H1 (cell line): ENCODE data around the gene CAPN11. TPM values are rescaled to one million over a fixed set of nuclear protein-coding genes. Genes with fewer than 3 reads are reported as not detected.

ENCODE experiments used
- CTCF ChIA-PET: fragments of 300-600 bp; sonication (Branson Sonifier 250); formaldehyde crosslinking; loops from one replicate; lab custom pipeline; 2021; ENCODE audit not compliant: partially characterized antibody; lab: Charles Lee
- POLR2A ChIA-PET: fragments of 300-600 bp; sonication (Branson Sonifier 250); formaldehyde crosslinking; loops from one replicate; lab custom pipeline; 2021; ENCODE audit warnings: inconsistent platforms; ENCODE audit not compliant: partially characterized antibody; lab: Charles Lee
- DNase-seq, 2 experiments: peaks; one replicate each; pipeline versions ENCODE4 v3.0.0 to v3.0.0-alpha.2; 2010 to 2022; ENCODE audit warnings: low spot score in 2 of 2, low read depth in 1 of 2, mixed read lengths in 1 of 2
- FAIRE-seq: peaks from 2 replicates; lab custom pipeline; 2011; peaks lifted over from hg19 to GRCh38; lab: Jason Lieb, UNC
- H2AFZ ChIP-seq: 2 replicates; pipeline ENCODE4 v1.8.1; 2012; ENCODE audit warnings: low read length, inconsistent platforms
- H2AK5ac ChIP-seq: 2 replicates; pipeline ENCODE4 v1.6.1; 2013; ENCODE audit warnings: low read depth, low read length
- H2BK120ac ChIP-seq: replicated peaks from 2 replicates; pipeline ENCODE3; 2013; ENCODE audit warnings: low read depth, low read length, inconsistent platforms
- H2BK12ac ChIP-seq: 2 replicates; pipeline ENCODE4 v1.6.1; 2013; ENCODE audit warnings: low read depth, low read length
- H2BK15ac ChIP-seq: 2 replicates; pipeline ENCODE4 v1.6.1; 2013; ENCODE audit warnings: low read length
- H2BK20ac ChIP-seq: 2 replicates; pipeline ENCODE4 v1.6.1; 2013; ENCODE audit warnings: low read length
- H2BK5ac ChIP-seq: 2 replicates; pipeline ENCODE4 v1.6.1; 2013; ENCODE audit warnings: low read depth, low read length
- H3K14ac ChIP-seq: 2 replicates; pipeline ENCODE4 v1.6.1; 2013; ENCODE audit warnings: inconsistent platforms; ENCODE audit not compliant: insufficient read length
- H3K18ac ChIP-seq: 2 replicates; pipeline ENCODE4 v1.6.1; 2013; ENCODE audit warnings: low read length; ENCODE audit errors: extremely low read depth
- H3K23ac ChIP-seq: 2 replicates; pipeline ENCODE4 v1.6.1; 2013; ENCODE audit warnings: inconsistent platforms; ENCODE audit not compliant: insufficient read length
- H3K23me2 ChIP-seq: 2 replicates; pipeline ENCODE4 v1.6.1; 2013; ENCODE audit warnings: low read depth, low read length
- H3K27ac ChIP-seq: 2 replicates; pipeline ENCODE4 v1.6.1; 2011; ENCODE audit warnings: low read depth, low read length, inconsistent platforms
- H3K27me3 ChIP-seq, 4 experiments: replicated peaks in 1 of 4; 1 replicate in 1 of 4; 2 replicates in 3 of 4; pipeline versions ENCODE4 v1.6.1 to v1.8.1; 2011 to 2013; ENCODE audit warnings: low read length in 3 of 4, mild to moderate bottlenecking in 3 of 4, inconsistent platforms in 2 of 4, mixed read lengths in 2 of 4, moderate library complexity in 1 of 4; ENCODE audit not compliant: control insufficient read depth in 3 of 4, insufficient read depth in 3 of 4; ENCODE audit errors: extremely low read depth in 1 of 4
- H3K36me3 ChIP-seq, 4 experiments: 2 replicates each; pipeline versions ENCODE4 v1.6.1 to v1.8.1; 2011 to 2013; ENCODE audit warnings: mild to moderate bottlenecking in 4 of 4, low read length in 3 of 4, moderate library complexity in 2 of 4, control low read depth in 1 of 4, inconsistent platforms in 1 of 4; ENCODE audit not compliant: insufficient read depth in 4 of 4, control insufficient read depth in 2 of 4
- H3K4ac ChIP-seq: replicated peaks from 2 replicates; pipeline ENCODE3; 2013; ENCODE audit warnings: low read length, low read depth, mixed read lengths, inconsistent platforms; ENCODE audit not compliant: insufficient read length
- H3K4me1 ChIP-seq, 4 experiments: replicated peaks in 1 of 4; 1 replicate in 1 of 4; 2 replicates in 3 of 4; pipeline versions ENCODE4 v1.6.1 to v1.8.1; 2011 to 2013; ENCODE audit warnings: low read length in 3 of 4, inconsistent platforms in 2 of 4, mixed read lengths in 1 of 4; ENCODE audit not compliant: insufficient read depth in 4 of 4, control insufficient read depth in 3 of 4
- H3K4me2 ChIP-seq, 2 experiments: 2 replicates each; pipeline versions ENCODE4 v1.6.1 to v1.8.1; 2011 to 2013; ENCODE audit warnings: low read depth in 2 of 2, low read length in 2 of 2, control low read depth in 1 of 2, inconsistent platforms in 1 of 2, mild to moderate bottlenecking in 1 of 2; ENCODE audit not compliant: insufficient read depth in 1 of 2
- H3K4me3 ChIP-seq, 4 experiments: fragments of 200-600, 300-600 bp in 1 of 4; sonication (generic), shearing (Covaris generic), sonication (Bioruptor Twin) in 1 of 4; 2 replicates each; pipeline versions ENCODE4 v1.5.1 to v1.8.1; 2011 to 2016; ENCODE audit warnings: low read length in 4 of 4, low read depth in 3 of 4, control low read depth in 2 of 4, inconsistent platforms in 2 of 4, mild to moderate bottlenecking in 2 of 4, mixed read lengths in 1 of 4, moderate library complexity in 1 of 4; ENCODE audit not compliant: insufficient read depth in 2 of 4; ENCODE audit errors: extremely low read depth in 1 of 4
- H3K56ac ChIP-seq: replicated peaks from 2 replicates; pipeline ENCODE3; 2013; ENCODE audit warnings: low read depth, mild to moderate bottlenecking, mixed read lengths, low read length, inconsistent platforms; ENCODE audit not compliant: insufficient read length
- H3K79me1 ChIP-seq: 2 replicates; pipeline ENCODE4 v1.6.1; 2013; ENCODE audit warnings: low read depth, low read length, control low read depth
- H3K79me2 ChIP-seq, 2 experiments: 2 replicates each; pipeline versions ENCODE4 v1.6.1 to v1.8.1; 2012 to 2013; ENCODE audit warnings: low read length in 2 of 2, mild to moderate bottlenecking in 2 of 2, inconsistent platforms in 1 of 2; ENCODE audit not compliant: insufficient read depth in 2 of 2, control insufficient read depth in 1 of 2
- H3K9ac ChIP-seq, 4 experiments: replicated peaks in 1 of 4; 1 replicate in 1 of 4; 2 replicates in 3 of 4; pipeline versions ENCODE4 v1.6.1 to v1.8.1; 2011 to 2013; ENCODE audit warnings: low read depth in 3 of 4, low read length in 3 of 4, control low read depth in 2 of 4, mild to moderate bottlenecking in 2 of 4, moderate library complexity in 2 of 4, inconsistent platforms in 1 of 4; ENCODE audit errors: extremely low read depth in 1 of 4
- H3K9me3 ChIP-seq, 2 experiments: 2 replicates each; pipeline versions ENCODE4 v1.6.1 to v1.8.1; 2012 to 2013; ENCODE audit warnings: mild to moderate bottlenecking in 2 of 2, moderate library complexity in 2 of 2, control low read depth in 1 of 2, inconsistent platforms in 1 of 2, low read depth in 1 of 2, low read length in 1 of 2, mixed read lengths in 1 of 2; ENCODE audit not compliant: insufficient read depth in 2 of 2
- H4K20me1 ChIP-seq, 2 experiments: replicated peaks in 1 of 2; 2 replicates each; pipeline versions ENCODE3 to v1.8.1; 2011 to 2013; ENCODE audit warnings: inconsistent platforms in 2 of 2, low read length in 2 of 2, mild to moderate bottlenecking in 1 of 2; ENCODE audit not compliant: insufficient read depth in 2 of 2, control insufficient read depth in 1 of 2
- H4K5ac ChIP-seq: 2 replicates; pipeline ENCODE4 v1.6.1; 2013; ENCODE audit warnings: low read length, low read depth, mixed read lengths, inconsistent platforms; ENCODE audit not compliant: insufficient read length
- H4K8ac ChIP-seq: 2 replicates; pipeline ENCODE4 v1.8.0; 2013; ENCODE audit warnings: mild to moderate bottlenecking, moderate library complexity, low read length, inconsistent platforms; ENCODE audit not compliant: insufficient read depth; ENCODE audit errors: extremely low read depth
- H4K91ac ChIP-seq: replicated peaks from 2 replicates; pipeline ENCODE3; 2013; ENCODE audit warnings: low read length, mixed read lengths, inconsistent platforms; ENCODE audit not compliant: insufficient read length
- ASH2L ChIP-seq: fragments of 200-600, 300-600 bp; sonication (generic); IDR thresholded peaks from one replicate; pipeline ENCODE4 v1.7.1; 2017; ENCODE audit warnings: low read length
- CBX5 ChIP-seq: fragments of 300-800, 300-1000 bp; sonication (generic); IDR thresholded peaks from 2 replicates; pipeline ENCODE4 v1.7.1; 2016; ENCODE audit warnings: antibody characterized with exemption, low read length, low read depth
- CTBP2 ChIP-seq: IDR thresholded peaks from 2 replicates; pipeline ENCODE4 v1.7.0; 2011; ENCODE audit warnings: borderline replicate concordance, mild to moderate bottlenecking, moderate library complexity, mixed read lengths, low read length; ENCODE audit not compliant: insufficient read depth, insufficient read length
- KDM1A ChIP-seq: fragments of 200-600, 300-600 bp; sonication (generic); IDR thresholded peaks from 2 replicates; pipeline ENCODE4 v1.7.1; 2016; ENCODE audit warnings: mild to moderate bottlenecking, low read length, borderline replicate concordance
- NRF1 ChIP-seq: IDR thresholded peaks from 2 replicates; pipeline ENCODE4 v1.6.1; 2011; ENCODE audit warnings: mild to moderate bottlenecking, low read depth, low read length, improper control_type of control experiment
- PHF8 ChIP-seq: fragments of 200-600 bp; sonication (generic); conservative IDR thresholded peaks from 2 replicates; pipeline ENCODE4 v1.7.1; 2012; ENCODE audit warnings: low read depth, mild to moderate bottlenecking, inconsistent platforms, low read length, moderate library complexity
- POLR2A ChIP-seq, 2 experiments: IDR thresholded peaks; 1 replicate in 1 of 2; 2 replicates in 1 of 2; pipeline ENCODE4 v1.6.1; 2011; ENCODE audit warnings: low read depth in 2 of 2, low read length in 2 of 2, mild to moderate bottlenecking in 2 of 2; ENCODE audit errors: control extremely low read depth in 1 of 2
- POLR2AphosphoS5 ChIP-seq: IDR thresholded peaks from 2 replicates; pipeline ENCODE4 v1.6.1; 2011; ENCODE audit warnings: low read depth, low read length
- SP1 ChIP-seq: IDR thresholded peaks from 2 replicates; pipeline ENCODE4 v1.6.1; 2011; ENCODE audit warnings: low read depth, low read length
- SP4 ChIP-seq: IDR thresholded peaks from 2 replicates; pipeline ENCODE4 v1.6.1; 2012; ENCODE audit warnings: low read length, inconsistent platforms
- TAF1 ChIP-seq: IDR thresholded peaks from 2 replicates; pipeline ENCODE4 v1.6.1; 2011; ENCODE audit warnings: mild to moderate bottlenecking, low read depth, low read length
- ZNF274 ChIP-seq: IDR thresholded peaks from 2 replicates; pipeline ENCODE4 v1.7.0; 2012; ENCODE audit warnings: low read length, borderline replicate concordance; ENCODE audit errors: extremely low read depth
- WGBS, 2 experiments: shearing (Covaris generic) in 1 of 2; methylation state at CpG; one replicate each; pipeline versions ENCODE4 v1.1.6 to v1.1.7; 2013 to 2015; ENCODE audit warnings: low lambda C conversion rate in 2 of 2, mixed read lengths in 2 of 2, inconsistent platforms in 1 of 2, low coverage in 1 of 2, missing lambda C conversion rate in 1 of 2; ENCODE audit not compliant: insufficient replicate concordance in 2 of 2, insufficient coverage in 1 of 2, insufficient read length in 1 of 2; ENCODE audit errors: extremely low coverage in 1 of 2, missing lambda C conversion rate in 1 of 2; 5-methylcytosine and 5-hydroxymethylcytosine counted together
- polyA plus RNA-seq, 7 experiments: library from polyadenylated mRNA; depleted of rRNA in 3 of 7; stranded (reverse) in 5 of 7; unstranded in 2 of 7; fragments of >200 nt in 5 of 7; fragments of 200-250 nt in 2 of 7; gene quantifications; 1 replicate in 5 of 7; 2 replicates in 1 of 7; 4 replicates in 1 of 7; pipeline versions ENCODE4 v1.2.1 to v1.2.3, GENCODE V29; 2011 to 2013; ENCODE audit warnings: missing spikeins in 2 of 7, mixed read lengths in 2 of 7
- total RNA-seq: library from RNA; stranded (reverse); fragmentation: NEBNext Ultra II Directional; extraction: Animal tissue kit (Norgen Biotek cat#: 25700); gene quantifications from 2 replicates; pipeline ENCODE4 v1.2.1, GENCODE V29; 2021

The CAPN11 gene
- total and polyA plus RNA-seq, 2 of the 8 experiments (the other 6 are each of a cell fraction or from before 2014, with no cell fraction given) = 0.95 to 0.97 TPM

DNA sequence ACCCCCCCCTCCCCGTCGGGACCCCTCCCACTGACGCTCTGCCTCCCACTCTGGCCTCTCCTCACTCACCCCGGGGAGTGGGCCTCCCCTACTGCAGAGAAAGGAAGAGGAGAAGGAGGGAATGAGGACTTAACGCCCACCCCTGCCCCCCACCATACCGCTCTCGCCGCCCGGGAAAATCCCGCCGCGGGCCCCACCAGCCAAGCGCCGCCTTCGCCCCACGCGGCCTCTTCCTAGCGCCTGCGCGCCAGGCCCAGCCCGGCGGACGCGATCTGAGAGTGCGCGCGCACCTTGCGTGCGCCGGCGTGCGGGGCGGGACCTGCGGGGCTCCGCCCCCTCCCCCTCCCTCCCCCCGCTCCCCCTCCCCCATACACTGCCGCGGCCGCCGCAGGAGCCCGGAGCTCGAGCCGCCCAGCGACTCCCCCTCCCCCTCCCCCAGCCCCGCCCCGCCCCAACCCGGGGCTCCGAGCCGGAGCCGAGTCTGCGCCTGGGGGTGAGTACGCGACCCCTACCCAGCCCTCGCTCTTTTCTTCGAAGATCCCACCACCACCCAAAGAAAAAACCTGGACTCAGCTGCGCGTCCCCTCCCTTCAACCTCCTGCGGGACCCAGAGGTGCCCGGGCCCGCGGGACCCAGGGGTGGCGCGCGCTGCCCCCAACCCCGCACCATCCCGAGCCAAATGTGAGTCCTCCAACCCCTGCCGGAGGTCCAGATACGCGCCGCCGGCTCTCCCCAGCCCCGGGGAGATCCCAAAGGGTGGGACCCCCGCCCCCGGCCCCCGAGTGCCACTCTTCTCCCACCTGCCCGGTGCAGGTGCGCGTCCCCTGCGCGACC lies 31.2 kb upstream of the CAPN11 start, which contains the start of the genes MRPL14 and TMEM63B:
Gene MRPL14, minus strand, starts transcription at position 267 of the 834 bp plus-strand sequence. CDS start 10,841 bp downstream, outside the sequence.
Gene TMEM63B, plus strand, starts transcription at position 369 of the 834 bp plus-strand sequence. CDS start 7,031 bp downstream, outside the sequence.
- Histone ChIP-seq H3K79me1 (peaks cover 15% of the 10 kb centered on the region), H2AK5ac (no peak within 1 kb of the TSS; the same call in 1 of the 2 replicates), H3K9me3 (no peaks in the 10 kb centered on the region), H2BK120ac (no peak within 1 kb of the TSS), H2BK5ac (peak within 1 kb of the TSS; percentile 79; the same call in 1 of the 2 replicates), H3K9ac (peak within 1 kb of the TSS; percentile 41 to 85 (median 64)), H3K36me3 (no peaks in the 10 kb centered on the region), H3K14ac (no peak within 1 kb of the TSS), H2BK12ac (0 out of 2 replicates have a peak within 1 kb of the TSS, but pooled peaks have one; percentile 30), H3K4ac (no peak within 1 kb of the TSS), H3K18ac (peak within 1 kb of the TSS; percentile 96), H4K5ac (peak within 1 kb of the TSS; percentile 94), H2BK15ac (no peak within 1 kb of the TSS; the same call in 1 of the 2 replicates), H3K56ac (peak within 1 kb of the TSS; percentile 79), H3K4me3 (peak within 1 kb of the TSS; percentile 73 to 98 (median 79)), H2AFZ (0 out of 2 replicates have a peak within 1 kb of the TSS, but pooled peaks have one; percentile 58), H3K4me1 (peaks cover 4 to 22% (median 13%) of the 10 kb centered on the region in 4 experiments), H3K27me3 (no peaks in the 10 kb centered on the region), H3K4me2 (peak within 1 kb of the TSS; percentile 77 to 78), H3K23me2 (peaks cover 12% of the 10 kb centered on the region), H3K79me2 (peaks cover 42 to 62% of the 10 kb centered on the region in 2 experiments), H4K91ac (peak within 1 kb of the TSS; percentile 97), H4K20me1 (peaks cover 16 to 26% of the 10 kb centered on the region in 2 experiments), H2BK20ac (no peak within 1 kb of the TSS), H3K27ac (peak within 1 kb of the TSS; percentile 33; the same call in 1 of the 2 replicates), H4K8ac (peak within 1 kb of the TSS; percentile 88; the same call in 1 of the 2 replicates), H3K23ac (no peak within 1 kb of the TSS)
- DNase-seq (peak; percentile 59 to 88), FAIRE-seq (no peak)
- ChIA-PET POLR2A (interaction anchor here (0.7 to 1.4 kb wide), 5 partner anchors 109 to 259 kb away, joined by 3 to 4 read pairs (median 4); partner anchors contain the start of genes CDC5L and HSP90AB1), CTCF (interaction anchor here (1.6 to 11.1 kb wide), 2 partner anchors 14 to 29 kb away, joined by 3 to 128 read pairs; no protein-coding TSS in a partner anchor)
- WGBS, 2 experiments = 0% methylated on average over 15 of the region's 80 CpGs; no CpG with 5 or more reads in 1 of the 2 experiments
- TF ChIP-seq SP4 (no peak), CBX5 (no peak), ASH2L (peak; percentile 66), CTBP2 (no peak), SP1 (no peak), PHF8 (peak; percentile 87), KDM1A (0 out of 2 replicates have a peak, but pooled peaks have one; percentile 46), ZNF274 (no peak), NRF1 (peak; percentile 79), TAF1 (peak; percentile 68), POLR2A (IDR thresholded peaks at IDR 0.05; ENCODE audit: control extremely low read depth in 1 of 2, low read depth in 2 of 2, low read length in 2 of 2) (peak; percentile 68 to 89), POLR2AphosphoS5 (peak; percentile 70)
